GM10847 (cell line): Measurements from ENCODE around the gene CWC27.

Source experiments
- POLR2A ChIP-seq: IDR thresholded peaks from 2 replicates; pipeline ENCODE4 v1.6.1; 2011; ENCODE audit not compliant: insufficient read length; ENCODE audit errors: extremely low read depth

The CWC27 gene

DNA sequence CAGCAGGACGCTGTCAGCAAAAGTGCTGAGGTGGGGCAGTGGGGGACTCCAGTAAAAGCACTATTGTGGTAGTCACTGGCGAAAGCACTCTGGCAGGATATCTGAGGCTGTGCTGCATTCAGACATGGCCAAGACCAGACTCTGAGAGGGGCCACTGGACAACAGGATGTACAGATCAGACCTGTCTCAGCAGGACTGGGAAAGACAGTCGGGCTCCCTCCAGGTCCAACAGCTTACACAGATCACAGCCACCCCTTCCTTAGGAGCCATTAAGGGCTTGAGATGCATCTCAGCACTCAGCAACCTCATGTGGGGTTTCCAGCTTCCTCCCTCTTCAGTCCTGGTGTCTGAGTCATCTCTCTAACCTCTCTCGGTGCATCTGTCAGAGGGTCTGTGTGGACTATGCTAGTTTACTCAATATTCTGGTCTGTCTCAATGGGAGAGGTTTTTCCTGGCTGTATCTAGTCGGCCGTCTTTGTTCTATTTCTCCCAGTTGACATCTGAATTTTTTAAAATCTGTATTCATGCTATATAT, 154.5 kb downstream of the CWC27 start:
- TF ChIP-seq POLR2A = no peak

GRCh38 chr5:64925123-64925522, 156.4 kb downstream of the CWC27 start:
- TF ChIP-seq POLR2A = no peak

- no peak for TF ChIP-seq POLR2A
Measured at GRCh38 chr5:64929833-64930232, 161.1 kb downstream of the CWC27 start.

- TF ChIP-seq POLR2A = no peak
Measured at GRCh38 chr5:64930672-64931318, 162.1 kb downstream of the CWC27 start.

GRCh38 chr5:64939772-64940510, 171.2 kb downstream of the CWC27 start:
- TF ChIP-seq POLR2A = no peak

GRCh38 chr5:64942460-64942859, 173.7 kb downstream of the CWC27 start:
- TF ChIP-seq POLR2A = no peak

GRCh38 chr5:64944868-64945267, 176.1 kb downstream of the CWC27 start:
- TF ChIP-seq POLR2A = no peak

DNA sequence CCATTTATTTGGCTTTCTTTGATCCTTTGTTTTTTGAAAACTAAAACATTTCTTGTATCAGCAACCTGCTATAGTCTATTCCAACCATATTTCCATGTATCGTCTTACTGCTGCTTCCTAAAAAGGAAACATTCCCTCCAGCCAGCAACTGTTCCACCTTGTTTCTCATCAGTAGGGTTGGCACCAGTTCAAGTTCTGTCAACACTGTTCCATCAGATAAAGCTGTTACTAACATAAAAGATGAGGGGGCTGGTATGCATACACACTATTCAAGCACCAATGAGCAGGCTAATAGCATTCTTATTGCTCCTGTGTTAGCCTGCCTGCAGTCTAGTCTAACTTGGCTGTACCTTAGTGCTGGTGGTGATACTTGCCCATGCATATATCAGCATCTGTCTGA, 178.3 kb downstream of the CWC27 start:
- no peak for TF ChIP-seq POLR2A

DNA sequence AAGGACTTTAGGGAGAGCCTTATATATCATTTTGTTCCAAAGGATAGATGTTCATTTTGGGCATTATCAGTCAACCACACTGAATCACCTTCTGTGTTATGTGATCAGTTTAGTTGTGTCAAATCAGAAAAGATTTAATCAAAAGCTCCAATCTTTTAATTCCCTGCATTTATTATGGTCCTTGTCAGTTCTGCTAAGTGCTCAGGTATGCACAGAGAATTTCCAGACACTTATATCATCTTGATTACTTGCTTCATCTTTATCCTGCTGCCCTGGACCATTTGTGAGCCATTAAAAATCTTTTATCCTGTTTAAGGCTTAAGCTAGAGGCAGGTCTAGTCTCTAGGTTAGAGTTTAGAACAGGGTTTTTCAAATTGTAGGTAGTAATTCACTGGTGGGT, 179.1 kb downstream of the CWC27 start:
- TF ChIP-seq POLR2A = no peak

DNA sequence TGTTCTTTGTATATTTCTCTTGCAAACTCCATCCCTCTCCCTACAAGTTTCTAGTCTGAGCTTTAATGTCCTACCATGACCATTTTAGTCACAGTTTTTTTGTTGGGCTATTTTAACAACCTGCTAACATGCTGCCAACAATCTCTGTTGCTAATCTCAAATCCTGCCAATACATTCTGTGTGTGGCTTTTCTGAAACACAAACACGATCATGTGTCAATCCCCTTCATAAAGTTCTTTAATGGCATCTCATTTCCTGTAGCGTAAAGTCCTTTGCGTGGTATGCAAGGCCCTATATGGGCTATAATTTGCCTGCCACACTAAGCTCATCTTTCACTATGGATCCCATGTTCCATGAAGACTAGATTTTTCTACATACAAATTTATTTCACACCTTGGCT, 180.6 kb downstream of the CWC27 start:
- no peak for TF ChIP-seq POLR2A

- TF ChIP-seq POLR2A = no peak
Measured at GRCh38 chr5:64952951-64953673, 184.4 kb downstream of the CWC27 start.

DNA sequence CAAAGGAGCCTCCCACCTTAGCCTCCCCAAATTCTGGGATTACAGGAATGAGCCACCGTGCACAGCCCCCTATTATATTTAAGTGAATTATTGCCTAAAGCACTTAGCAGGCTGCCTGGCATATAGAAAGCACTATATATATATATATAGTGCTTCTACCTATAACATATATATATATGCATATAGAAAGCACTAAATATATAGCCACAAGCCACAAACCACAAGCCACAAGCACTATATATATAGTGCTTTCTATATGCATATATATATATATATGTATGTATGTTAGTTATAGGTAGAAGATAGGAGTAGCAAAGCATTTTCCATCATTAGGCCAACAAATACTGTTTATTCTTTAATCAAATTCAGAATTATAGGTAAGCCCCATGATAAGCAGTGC, 185.8 kb downstream of the CWC27 start:
- TF ChIP-seq POLR2A = no peak

- no peak for TF ChIP-seq POLR2A
Measured at GRCh38 chr5:64958757-64959391, 190.1 kb downstream of the CWC27 start.

- no peak for TF ChIP-seq POLR2A
Measured at GRCh38 chr5:64963278-64963677, 194.5 kb downstream of the CWC27 start.

GRCh38 chr5:64968591-64969110, 199.9 kb downstream of the CWC27 start:
- no peak for TF ChIP-seq POLR2A

- TF ChIP-seq POLR2A = no peak
Measured at GRCh38 chr5:64969578-64969977, 200.8 kb downstream of the CWC27 start.

DNA sequence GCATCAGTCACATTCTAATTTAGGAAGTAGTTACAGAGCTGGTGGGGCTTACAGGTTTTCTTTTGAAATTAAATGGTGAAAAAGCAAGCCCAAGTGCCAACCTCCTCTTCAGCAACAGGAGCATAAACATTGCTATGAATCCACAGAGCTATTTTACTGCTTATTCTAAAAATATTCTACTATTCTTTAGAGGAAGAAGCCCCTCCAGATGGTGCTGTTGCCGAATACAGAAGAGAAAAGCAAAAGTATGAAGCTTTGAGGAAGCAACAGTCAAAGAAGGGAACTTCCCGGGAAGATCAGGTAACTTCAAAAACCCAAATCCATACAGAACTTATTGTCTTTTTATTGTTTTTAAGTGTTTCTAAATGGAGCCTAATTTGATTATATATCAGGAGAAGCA, 202.8 kb downstream of the CWC27 start:
- no peak for TF ChIP-seq POLR2A
